GM12878 (cell line): ENCODE measurements around the gene RTF2. TPM values are rescaled to one million over a fixed set of nuclear protein-coding genes. Genes with fewer than 3 reads are reported as not detected.

ENCODE experiments used
- BMI1 ChIP-seq: fragments of 450-650 bp; IDR thresholded peaks from 2 replicates; pipeline ENCODE4 v1.6.1; 2016; ENCODE audit warnings: mild to moderate bottlenecking, moderate library complexity, borderline replicate concordance
- CHD2 ChIP-seq: IDR thresholded peaks from 2 replicates; pipeline ENCODE4 v1.6.1; 2011; ENCODE audit warnings: low read depth, low read length, improper control_type of control experiment, borderline replicate concordance
- CTCF ChIP-seq, 3 experiments: IDR thresholded peaks in 2 of 3; conservative IDR thresholded peaks in 1 of 3; 2 replicates each; pipeline ENCODE4 v1.5.1; 2011; ENCODE audit warnings: low read depth in 3 of 3, low read length in 3 of 3, mild to moderate bottlenecking in 3 of 3, control low read depth in 2 of 3, moderate library complexity in 2 of 3, inconsistent platforms in 1 of 3, mixed read lengths in 1 of 3; ENCODE audit not compliant: control insufficient read depth in 2 of 3, insufficient read depth in 1 of 3; ENCODE audit errors: extremely low read depth in 1 of 3
- CUX1 ChIP-seq: IDR thresholded peaks from 2 replicates; pipeline ENCODE4 v1.6.1; 2012; ENCODE audit warnings: improper control_type of control experiment, low read depth, low read length; ENCODE audit not compliant: insufficient replicate concordance
- EED ChIP-seq: sonication (generic); IDR thresholded peaks from 2 replicates; pipeline ENCODE4 v1.6.1; 2016; ENCODE audit warnings: antibody characterized with exemption, low read depth
- ELK1 ChIP-seq: IDR thresholded peaks from 2 replicates; pipeline ENCODE4 v1.6.1; 2012; ENCODE audit warnings: low read depth, low read length, improper control_type of control experiment
- GATAD2B ChIP-seq: fragments of 450-650 bp; conservative IDR thresholded peaks from 2 replicates; pipeline ENCODE4 v1.6.1; 2017; ENCODE audit warnings: low read depth, mild to moderate bottlenecking, moderate library complexity
- MEF2A ChIP-seq: IDR thresholded peaks from 2 replicates; pipeline ENCODE4 v1.6.1; 2011; ENCODE audit warnings: low read depth, mild to moderate bottlenecking, low read length, moderate library complexity; ENCODE audit not compliant: insufficient read depth
- POU2F2 ChIP-seq: IDR thresholded peaks from 3 replicates; pipeline ENCODE4 v1.6.1; 2011; ENCODE audit warnings: low read depth, mild to moderate bottlenecking, low read length, borderline replicate concordance
- SMAD1 ChIP-seq: fragments of 450-650 bp; IDR thresholded peaks from 2 replicates; pipeline ENCODE4 v1.6.1; 2018; ENCODE audit warnings: mild to moderate bottlenecking, low read depth; ENCODE audit not compliant: partially characterized antibody
- SPI1 ChIP-seq: IDR thresholded peaks from 2 replicates; pipeline ENCODE4 v1.6.1; 2011; ENCODE audit warnings: low read depth, mild to moderate bottlenecking, low read length, moderate library complexity, borderline replicate concordance; ENCODE audit not compliant: insufficient read depth
- SREBF2 ChIP-seq: IDR thresholded peaks from 2 replicates; pipeline ENCODE4 v1.6.1; 2012; ENCODE audit warnings: mild to moderate bottlenecking, low read length
- STAT1 ChIP-seq: fragments of 450-650 bp; conservative IDR thresholded peaks from 2 replicates; pipeline ENCODE4 v1.6.1; 2014; ENCODE audit warnings: antibody characterized with exemption, mild to moderate bottlenecking
- STAT3 ChIP-seq: IDR thresholded peaks from 2 replicates; pipeline ENCODE4 v1.6.1; 2011; ENCODE audit warnings: low read depth, low read length, improper control_type of control experiment
- ZBED1 ChIP-seq: IDR thresholded peaks from 2 replicates; pipeline ENCODE4 v1.6.1; 2016; ENCODE audit warnings: borderline replicate concordance
- ZBTB4 ChIP-seq: fragments of 450-650 bp; formaldehyde crosslinking; IDR thresholded peaks from 2 replicates; pipeline ENCODE4 v1.4.0; 2022; ENCODE audit warnings: mild to moderate bottlenecking, moderate library complexity
- ZNF622 ChIP-seq: fragments of 450-650 bp; IDR thresholded peaks from 2 replicates; pipeline ENCODE4 v1.6.1; 2017; ENCODE audit warnings: mild to moderate bottlenecking, inconsistent platforms
- polyA plus RNA-seq, 11 experiments: library from polyadenylated mRNA; depleted of rRNA in 4 of 11; unstranded in 6 of 11; stranded (reverse) in 5 of 11; fragments of >200 nt; fragmentation: Nextera tagmentation in 4 of 11; fragmentation: Illumina TruSeq in 1 of 11; extraction: Ambion mirVana in 4 of 11; extraction: Trizol in 1 of 11; gene quantifications; 1 replicate in 1 of 11; 2 replicates in 10 of 11; pipeline versions ENCODE4 v1.2.1 to v1.2.3, GENCODE V29; 2011 to 2016; ENCODE audit warnings: inconsistent platforms in 2 of 11, missing spikeins in 2 of 11, low read depth in 1 of 11
- total RNA-seq, 4 experiments: library from RNA; depleted of rRNA in 3 of 4; stranded (reverse); fragments of >200 nt in 3 of 4; fragmentation: Illumina TruSeq in 1 of 4; extraction: Trizol in 1 of 4; gene quantifications; 2 replicates each; pipeline versions ENCODE4 v1.2.1 to v1.2.3, GENCODE V29; 2013 to 2021

The RTF2 gene
- total and polyA plus RNA-seq, 10 of the 15 experiments (the other 5 are each of a cell fraction or from before 2014, with no cell fraction given): 66.2 to 133 (median 82.9) TPM

GRCh38 chr20:56468316-56469076, at the start of gene RTF2 (continued):
- TF ChIP-seq CTCF (IDR thresholded peaks at IDR 0.05 in 2 of 3, conservative IDR thresholded peaks at IDR 0.05 in 1 of 3; ENCODE audit: control insufficient read depth in 2 of 3, extremely low read depth in 1 of 3, insufficient read depth in 1 of 3, low read depth in 3 of 3, low read length in 3 of 3) (no peak), STAT1 (no peak), MEF2A (peak; percentile 60; the same call in 1 of the 2 replicates), SPI1 (no peak), STAT3 (no peak), GATAD2B (peak; percentile 83; the same call in 1 of the 2 replicates), SMAD1 (no peak), BMI1 (peak; percentile 98), ZBTB4 (CRISPR knock-in tag) (no peak), ZBED1 (peak; percentile 25; the same call in 1 of the 2 replicates), CUX1 (no peak), SREBF2 (no peak), POU2F2 (peak; percentile 52; the same call in 1 of the 3 replicates), ELK1 (peak; percentile 92), CHD2 (peak; percentile 73; the same call in 1 of the 2 replicates), EED (peak; percentile 68; the same call in 1 of the 2 replicates), ZNF622 (no peak)
